Measurements from ENCODE around the gene APCDD1L.

GRCh38 chr20:58417438-58417837, 97.8 kb downstream of the APCDD1L start:
- TF ChIP-seq CTCF (IDR thresholded peaks at IDR 0.05 in 4 of 5, conservative IDR thresholded peaks at IDR 0.05 in 1 of 5) (no peak), POLR2A (IDR thresholded peaks at IDR 0.05) (no peak)

Measured in gastrocnemius medialis (tissue), 4 donors.